Measurements from ENCODE around the gene ME3.

- no peak for TF ChIP-seq EZH2phosphoT487 (IDR thresholded peaks at IDR 0.05; ENCODE audit: borderline replicate concordance, low read length)
- no peak for TF ChIP-seq CTCF (conservative IDR thresholded peaks at IDR 0.05; ENCODE audit: low read depth, low read length)
- TF ChIP-seq EZH2 (IDR thresholded peaks at IDR 0.05; ENCODE audit: low read length, unreplicated experiment): no peak
These were observed 48.1 kb upstream of the ME3 start for GRCh38 chr11:86720546-86720945.
